HT1080 (cell line): Measurements from ENCODE around the gene WNT9A. TPM values are rescaled to one million over a fixed set of nuclear protein-coding genes. Genes with fewer than 3 reads are reported as not detected.
"Not testable (repeated sequence)": the region's sequence is repeated elsewhere in the genome, so short reads cannot be mapped to it uniquely, and the experiment has no call there.

Experiments
- DNase-seq: peaks from one replicate; pipeline ENCODE4 v3.0.0-alpha.2; 2015; ENCODE audit warnings: low read depth
- polyA plus RNA-seq, 2 experiments: library from polyadenylated mRNA; depleted of rRNA; stranded (reverse); fragments of >200 nt; gene quantifications; 2 replicates each; pipeline ENCODE4 v1.2.3, GENCODE V29; 2015
- total RNA-seq: library from RNA; depleted of rRNA; stranded (reverse); fragments of >200 nt; shearing (Covaris generic); gene quantifications from 2 replicates; pipeline ENCODE4 v1.2.3, GENCODE V29; 2014; rRNA removed

Gene WNT9A, protein sequence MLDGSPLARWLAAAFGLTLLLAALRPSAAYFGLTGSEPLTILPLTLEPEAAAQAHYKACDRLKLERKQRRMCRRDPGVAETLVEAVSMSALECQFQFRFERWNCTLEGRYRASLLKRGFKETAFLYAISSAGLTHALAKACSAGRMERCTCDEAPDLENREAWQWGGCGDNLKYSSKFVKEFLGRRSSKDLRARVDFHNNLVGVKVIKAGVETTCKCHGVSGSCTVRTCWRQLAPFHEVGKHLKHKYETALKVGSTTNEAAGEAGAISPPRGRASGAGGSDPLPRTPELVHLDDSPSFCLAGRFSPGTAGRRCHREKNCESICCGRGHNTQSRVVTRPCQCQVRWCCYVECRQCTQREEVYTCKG
- total RNA-seq: 0.33 and 0.68 TPM in 2 replicates
- polyA plus RNA-seq (2015; cell fraction: cytosol; rRNA removed): 0.41 and 0.52 TPM in 2 replicates
- 0.44 and 0.75 TPM in 2 replicates for polyA plus RNA-seq (2015; cell fraction: nucleus; rRNA removed)

DNA sequence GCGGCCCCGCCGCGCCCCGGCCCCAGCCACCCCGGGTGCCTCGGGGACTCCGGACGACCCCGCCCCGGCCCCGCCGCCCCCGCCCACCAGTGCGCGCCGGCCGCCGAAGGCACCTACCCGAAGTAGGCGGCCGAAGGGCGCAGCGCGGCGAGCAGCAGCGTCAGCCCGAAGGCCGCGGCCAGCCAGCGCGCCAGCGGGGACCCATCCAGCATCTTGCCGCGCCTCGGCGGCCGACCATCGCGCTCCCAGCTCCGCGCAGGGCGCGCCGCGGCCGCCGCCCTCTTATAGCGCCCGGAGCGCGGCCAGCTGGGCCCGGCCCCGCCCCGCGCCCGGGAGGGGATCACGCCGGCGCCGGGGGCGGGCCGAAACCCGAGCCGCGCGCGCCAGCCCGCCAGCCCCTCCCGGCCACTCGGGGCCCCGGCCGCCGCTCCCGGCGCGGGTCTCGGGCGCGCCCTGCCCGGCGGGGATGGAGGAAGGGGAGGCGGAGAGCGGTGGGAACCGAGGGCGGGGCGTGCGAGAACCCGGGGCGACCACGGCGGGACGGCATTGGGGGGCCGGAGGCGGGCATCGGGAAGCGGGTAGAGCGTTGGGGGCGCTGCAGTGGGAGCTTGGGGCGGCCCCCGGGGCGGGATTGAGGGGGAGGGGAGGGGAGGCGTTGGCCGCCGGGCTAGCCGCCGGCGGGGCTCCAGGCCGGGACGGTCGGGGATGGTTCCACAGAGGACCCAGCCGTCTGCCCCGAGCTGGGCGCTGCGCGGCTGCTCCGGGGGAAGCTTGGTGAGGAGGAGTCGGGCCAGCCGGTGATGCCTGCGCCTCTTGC is at the start of gene WNT9A:
Gene WNT9A, minus strand, starts transcription at position 257 of the 817 bp plus-strand sequence. Its CDS starts 45 bp downstream, at position 212.
- DNase-seq: no peak

DNA sequence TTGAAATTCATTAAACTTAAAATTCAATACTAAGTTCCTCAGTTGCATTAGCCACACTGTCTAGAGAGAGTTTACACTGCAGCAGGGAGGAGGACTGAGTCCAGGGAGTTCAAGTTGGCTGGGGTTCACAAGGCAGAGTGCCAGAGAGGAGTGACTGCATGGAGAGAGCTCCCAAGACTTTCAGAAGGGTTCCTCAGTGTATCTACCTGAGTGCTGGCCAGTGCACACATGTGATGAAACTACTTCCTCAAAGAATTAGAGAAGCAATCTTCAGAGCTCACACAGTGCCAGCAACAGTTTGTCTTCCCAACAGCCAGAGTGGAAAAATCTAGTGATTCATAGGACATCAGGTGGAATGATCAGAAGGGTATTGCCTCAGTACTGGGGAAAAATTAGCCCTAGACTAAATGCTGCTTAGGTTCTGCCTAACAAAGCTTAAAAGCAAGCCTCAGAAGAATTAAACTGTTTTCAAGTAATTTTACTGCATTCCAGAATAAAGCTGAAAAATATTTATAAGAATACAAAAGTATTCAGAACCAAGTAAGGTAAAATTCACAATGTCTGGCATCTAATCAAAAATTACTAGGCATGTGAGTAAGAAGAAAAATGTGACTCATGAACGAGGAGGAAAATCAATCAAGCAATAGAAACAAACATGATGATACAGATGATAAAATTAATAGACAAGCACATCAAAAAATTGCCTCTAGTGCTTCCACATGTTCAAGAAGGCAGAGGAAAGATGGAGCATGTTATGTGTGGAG is 48.6 kb upstream of the WNT9A start:
- no peak for DNase-seq

DNA sequence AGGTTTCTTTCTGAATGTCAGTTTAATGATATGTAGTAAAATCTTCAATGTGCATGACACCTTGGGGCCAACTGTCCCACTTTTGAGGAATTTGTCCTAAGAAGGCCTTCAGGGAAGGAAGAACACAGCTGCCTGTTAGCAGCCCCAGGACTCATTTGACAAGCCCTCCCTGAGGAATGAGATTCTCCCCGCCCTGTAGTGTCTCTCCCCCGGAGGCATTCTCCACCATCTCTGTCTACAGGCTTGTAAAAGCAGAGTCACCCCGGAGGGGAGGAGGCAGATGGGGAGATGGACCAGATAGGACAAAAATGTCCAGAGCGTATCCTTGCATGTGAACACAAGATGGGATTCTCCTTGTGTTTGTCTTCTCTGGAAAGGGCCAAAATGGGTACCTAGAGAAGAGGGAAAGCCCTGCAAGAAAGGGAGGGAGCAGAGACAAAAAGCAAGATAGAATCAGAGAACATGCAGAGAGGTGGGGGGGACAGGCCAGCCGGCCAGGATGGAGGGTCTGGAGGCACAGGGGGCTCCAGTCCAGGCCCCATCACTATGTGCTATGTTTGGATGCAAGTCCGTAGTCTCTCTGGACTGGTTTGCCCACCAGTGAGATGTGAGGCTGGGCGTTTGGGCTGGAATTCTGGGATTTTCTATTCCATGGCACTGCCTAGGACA is 47.0 kb upstream of the WNT9A start:
- DNase-seq: no peak

DNA sequence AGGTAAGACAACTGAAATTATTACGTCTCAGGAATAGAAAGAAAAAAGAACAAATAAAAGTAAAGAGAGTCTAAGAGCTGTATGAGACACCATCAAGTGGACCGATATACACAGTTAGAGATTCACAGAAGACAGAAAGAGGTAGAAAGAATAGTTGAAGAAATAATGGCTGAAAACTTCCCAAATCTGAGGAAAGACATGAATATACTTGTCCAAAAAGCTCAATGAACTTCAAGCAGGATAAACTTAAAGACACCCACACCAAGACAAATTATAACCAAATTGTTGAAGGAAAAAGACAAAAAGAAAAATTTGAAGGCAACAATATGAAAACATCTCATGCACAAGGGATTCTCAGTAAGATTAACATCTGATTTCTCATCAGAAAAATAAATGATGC is 39.4 kb upstream of the WNT9A start:
- no peak for DNase-seq

DNA sequence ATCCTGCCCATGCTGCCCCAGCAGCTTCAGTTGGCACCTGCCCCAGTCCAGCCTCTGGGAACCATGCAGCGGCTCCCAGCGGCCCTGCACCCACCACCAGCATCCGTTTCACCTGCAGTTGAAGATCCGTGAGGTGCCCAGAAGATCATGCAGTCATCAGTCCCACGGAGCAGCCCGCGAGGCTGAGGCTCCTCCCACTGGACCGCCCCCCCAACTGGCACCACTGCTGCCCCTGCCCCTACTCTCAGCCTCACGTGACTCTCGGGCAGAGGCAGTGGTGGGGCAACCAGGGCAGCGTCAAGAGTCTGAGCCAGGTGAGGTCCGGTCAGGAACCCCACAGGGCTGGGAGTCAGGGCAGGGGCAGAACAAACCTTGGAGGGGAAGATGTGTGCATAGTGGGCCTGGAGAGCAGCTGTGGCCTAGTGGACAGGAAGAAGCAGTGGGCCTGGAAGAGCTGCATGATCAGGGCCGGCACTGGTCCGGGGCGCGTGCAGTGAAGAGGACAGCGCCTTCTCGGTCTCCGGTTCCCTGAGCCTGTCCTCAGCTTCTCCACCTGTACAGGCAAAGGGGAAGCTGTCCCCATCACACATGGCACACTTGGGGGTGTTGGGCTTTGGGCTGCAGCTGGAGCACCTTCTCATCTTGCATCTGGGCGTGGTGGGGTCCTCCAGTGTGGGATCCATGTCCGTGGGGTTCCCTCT is 28.0 kb upstream of the WNT9A start:
- DNase-seq: not testable (repeated sequence)

DNA sequence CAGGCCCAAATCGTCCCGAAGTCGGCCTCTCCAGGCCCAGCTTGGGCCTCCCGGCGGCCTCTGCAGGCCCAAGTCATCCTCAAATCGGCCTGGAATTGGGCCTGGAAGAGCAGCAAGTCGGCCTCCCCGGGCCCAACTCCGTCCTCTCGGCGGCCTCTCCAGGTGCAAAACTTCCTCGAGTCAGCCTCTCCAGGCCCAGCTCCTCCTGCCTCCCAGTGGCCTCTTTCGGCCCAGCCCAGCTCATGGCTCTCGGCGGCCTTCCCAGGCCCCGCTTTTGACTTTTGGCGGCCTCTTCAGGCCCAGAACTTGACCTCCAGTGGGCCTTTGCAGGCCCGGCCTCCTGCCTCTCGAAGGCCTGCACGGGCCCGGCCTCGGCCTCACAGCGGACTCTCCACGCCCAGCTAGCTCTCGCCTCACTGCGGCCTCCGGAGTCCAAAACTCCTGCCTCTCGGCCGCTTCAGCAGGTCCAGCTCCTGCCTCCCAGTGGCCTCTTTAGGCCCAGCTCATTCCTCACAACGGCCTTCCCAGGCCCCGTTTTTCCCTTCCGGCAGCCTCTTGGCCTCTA is 26.1 kb upstream of the WNT9A start:
- DNase-seq: not testable (repeated sequence)

DNA sequence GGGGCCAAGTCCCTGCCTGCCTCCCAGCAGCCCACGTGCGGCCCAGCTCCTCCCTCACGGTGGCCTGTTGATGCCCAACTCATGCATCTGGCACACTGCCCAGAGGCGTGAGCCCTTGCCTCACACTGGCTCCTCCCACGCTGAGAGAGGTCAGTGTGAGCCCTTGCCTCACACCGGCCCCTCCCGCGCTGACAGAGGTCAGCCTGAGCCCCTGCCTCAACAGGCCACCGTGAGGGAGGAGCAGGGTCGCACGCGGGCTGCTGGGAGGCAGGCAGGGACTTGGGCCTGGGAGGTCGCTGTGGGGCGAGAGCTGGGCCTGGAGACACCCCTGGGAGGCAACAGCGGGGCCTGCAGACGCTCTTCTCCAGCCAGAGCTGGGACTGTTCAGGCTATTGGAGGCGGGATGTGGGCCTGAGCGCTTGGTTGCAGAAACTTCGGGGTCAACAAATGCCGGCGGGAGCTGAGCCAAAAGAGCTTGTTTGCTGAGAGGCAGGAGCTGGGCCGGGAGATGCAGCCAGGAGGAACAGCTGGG is 25.2 kb upstream of the WNT9A start:
- DNase-seq: not testable (repeated sequence)

DNA sequence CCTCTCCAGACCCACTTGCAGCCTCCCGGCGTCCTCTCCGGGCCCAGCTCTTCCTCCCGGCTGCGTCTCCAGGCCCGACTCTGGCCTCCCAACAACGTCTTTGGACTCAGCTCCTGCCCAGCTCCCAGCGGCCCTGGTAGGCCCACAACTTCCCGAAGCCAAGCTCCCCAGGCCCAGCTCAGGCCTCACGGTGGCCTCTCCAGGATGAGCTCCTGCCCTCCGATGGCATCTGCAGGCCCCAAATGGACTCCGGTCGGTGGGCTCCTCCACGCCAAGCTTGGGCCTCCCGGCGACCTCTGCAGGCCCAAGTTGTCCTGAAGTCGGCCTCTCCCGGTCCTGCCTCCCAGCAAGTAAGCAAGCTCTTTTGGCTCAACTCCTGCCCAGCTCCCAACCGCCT is 24.5 kb upstream of the WNT9A start:
- DNase-seq: not testable (repeated sequence)

DNA sequence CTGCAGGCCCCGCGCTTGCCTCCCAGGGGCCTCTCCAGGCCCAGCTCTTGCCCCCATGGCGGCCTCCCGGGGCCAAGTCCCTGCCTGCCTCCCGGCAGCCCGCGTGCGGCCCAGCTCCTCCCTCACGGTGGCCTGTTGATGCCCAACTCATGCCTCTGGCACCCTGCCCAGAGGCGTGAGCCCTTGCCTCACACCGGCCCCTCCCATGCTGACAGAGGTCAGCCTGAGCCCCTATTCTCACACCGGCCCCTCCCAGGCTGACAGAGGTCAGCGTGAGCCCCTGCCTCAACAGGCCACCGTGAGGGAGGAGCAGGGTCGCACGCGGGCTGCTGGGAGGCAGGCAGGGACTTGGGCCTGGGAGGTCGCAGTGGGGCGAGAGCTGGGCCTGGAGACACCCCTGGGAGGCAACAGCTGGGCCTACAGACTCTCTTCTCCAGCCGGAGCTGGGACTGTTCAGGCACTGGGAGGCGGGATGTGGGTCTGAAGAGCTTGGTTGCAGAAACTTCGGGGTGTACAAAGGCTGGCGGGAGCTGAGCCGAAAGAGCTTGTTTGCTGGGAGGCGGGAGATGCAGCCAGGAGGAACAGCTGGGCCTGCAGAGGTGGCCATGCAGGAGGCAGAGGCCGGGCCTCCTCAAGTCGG is 24.0 kb upstream of the WNT9A start:
- not testable (repeated sequence) for DNase-seq

DNA sequence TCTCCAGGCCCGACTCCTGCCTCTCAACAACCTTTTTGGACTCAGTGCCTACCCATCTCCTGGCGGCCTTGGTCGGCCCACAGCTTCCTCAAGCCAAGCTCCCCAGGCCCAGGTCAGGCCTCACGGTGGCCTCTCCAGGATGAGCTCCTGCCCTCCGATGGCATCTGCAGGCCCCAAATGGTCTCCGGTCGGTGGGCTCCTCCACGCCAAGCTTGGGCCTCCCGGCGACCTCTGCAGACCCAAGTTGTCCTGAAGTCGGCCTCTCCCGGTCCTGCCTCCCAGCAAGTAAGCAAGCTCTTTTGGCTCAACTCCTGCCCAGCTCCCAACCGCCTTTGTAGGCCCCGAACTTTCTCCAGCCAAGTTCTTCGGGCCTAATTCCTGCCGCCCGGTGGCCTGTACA is 23.5 kb upstream of the WNT9A start:
- DNase-seq: not testable (repeated sequence)

DNA sequence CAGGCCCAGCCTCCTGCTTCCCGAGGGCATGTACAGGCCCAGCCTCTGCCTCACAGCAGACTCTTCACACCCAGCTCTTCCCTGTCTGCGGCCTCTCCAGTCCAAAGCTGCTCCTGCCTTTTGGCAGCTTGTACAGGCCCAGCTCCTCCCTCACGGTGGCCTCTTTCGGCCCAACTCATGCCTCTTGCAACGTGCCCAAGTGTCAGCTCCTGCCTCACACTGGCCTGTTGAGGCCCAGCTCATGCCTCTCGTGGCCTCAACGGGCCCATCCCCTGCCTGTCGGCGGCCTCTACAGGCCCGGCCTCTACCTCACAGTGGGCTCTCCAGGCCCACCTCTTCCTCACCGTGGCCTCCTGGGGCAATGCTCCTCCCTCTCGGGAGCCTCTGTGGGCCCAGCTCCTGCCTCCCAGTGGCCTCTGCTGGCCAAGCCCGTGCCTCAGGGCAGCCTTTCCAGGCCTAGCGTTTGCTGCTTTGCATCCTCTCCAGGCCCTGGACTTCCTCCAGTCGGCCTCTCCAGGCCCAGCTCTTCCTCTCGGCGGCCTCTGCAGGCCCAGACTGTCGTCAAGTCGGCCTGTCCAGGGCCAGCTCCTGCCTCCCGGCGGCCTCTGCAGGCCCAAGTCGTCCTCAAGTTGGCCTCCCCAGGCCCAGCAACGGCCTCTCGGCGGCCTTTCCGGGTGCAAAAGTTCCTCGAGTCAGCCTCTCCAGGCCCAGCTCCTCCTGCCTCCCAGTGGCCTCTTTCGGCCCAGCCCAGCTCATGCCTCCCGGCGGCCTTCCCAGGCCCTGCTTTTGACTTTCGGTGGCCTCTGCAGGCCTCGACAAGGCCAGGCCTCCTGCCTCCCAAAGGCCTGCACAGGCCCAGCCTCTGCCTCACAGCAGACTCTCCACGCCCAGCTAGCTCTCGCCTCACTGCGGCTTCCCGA is 22.6 kb upstream of the WNT9A start:
- not testable (repeated sequence) for DNase-seq

DNA sequence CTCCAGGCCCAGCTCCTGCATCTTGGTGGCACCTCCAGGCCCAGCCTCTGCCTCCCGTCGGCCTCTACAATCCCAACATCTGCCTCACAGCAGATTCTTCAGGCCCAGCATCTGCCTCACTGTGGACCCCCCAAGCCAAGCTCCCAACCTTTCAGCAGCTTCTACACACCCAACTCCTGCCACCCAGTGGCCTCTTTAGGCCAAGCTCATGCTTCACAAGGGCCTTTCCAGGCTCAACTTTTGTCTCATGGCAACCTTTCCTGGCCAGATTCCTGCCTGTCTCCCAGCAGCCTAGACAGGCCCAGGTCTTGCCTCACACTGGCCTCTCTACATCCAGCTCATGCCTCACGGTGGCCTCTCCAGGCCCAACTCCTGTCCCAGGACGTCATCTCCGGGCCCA is 20.1 kb upstream of the WNT9A start:
- DNase-seq: not testable (repeated sequence)

DNA sequence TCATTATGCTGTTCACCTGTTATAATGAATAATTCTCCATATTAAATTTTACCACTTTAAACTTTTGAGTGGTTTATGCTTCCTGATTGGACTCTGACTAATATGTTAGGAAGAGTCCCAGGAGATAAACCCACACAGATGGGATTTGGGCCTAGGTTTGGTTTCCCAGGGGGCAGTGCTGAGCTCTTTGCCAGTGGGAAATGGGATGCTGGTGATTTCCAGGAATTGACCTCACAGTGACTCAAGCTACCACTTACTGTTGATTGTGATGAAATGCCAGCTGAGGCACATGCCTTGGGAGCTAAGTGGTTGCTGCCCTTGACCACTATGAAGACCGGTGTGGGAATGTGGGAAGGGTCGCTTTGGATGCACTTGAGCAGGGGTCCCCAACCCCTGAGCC is 19.0 kb upstream of the WNT9A start:
- peak; percentile 53 for DNase-seq

DNA sequence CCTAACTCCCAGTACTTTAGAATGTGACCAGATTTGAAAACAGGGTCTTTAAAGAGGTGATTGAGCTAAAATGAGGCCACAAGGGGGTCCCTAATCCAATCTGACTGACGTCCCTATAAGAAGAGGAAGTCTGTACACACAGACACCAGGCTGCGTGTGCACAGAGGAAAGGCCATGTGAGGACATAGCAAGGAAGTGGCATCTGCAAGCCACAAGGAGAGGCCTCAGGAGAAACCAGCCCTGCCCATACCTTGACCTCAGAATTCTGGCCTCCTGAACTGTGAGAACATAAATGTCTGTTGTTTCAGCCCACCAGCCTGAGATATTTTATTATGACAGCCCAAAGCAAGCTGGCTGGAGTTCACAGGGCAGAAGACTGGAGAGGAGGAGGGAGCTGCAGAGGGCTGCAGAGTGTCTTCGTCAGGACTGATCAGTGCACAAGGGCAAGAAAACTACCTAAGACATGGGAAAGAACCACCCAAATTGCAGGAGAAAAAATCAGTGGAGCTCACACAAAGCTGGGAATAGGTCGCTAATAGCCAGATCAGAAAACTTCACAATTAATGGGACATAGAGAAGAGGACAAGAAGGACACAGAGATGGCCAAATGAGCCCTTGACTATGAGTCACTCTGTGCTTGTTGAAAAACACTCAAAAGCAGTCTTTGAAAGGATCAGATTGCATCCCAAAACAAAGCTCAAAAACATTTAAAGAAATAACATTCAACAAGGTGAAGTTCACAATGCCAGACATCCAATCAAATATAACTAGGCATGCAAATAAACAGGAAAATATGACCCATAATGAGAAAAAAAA is 14.1 kb upstream of the WNT9A start:
- DNase-seq: no peak

DNA sequence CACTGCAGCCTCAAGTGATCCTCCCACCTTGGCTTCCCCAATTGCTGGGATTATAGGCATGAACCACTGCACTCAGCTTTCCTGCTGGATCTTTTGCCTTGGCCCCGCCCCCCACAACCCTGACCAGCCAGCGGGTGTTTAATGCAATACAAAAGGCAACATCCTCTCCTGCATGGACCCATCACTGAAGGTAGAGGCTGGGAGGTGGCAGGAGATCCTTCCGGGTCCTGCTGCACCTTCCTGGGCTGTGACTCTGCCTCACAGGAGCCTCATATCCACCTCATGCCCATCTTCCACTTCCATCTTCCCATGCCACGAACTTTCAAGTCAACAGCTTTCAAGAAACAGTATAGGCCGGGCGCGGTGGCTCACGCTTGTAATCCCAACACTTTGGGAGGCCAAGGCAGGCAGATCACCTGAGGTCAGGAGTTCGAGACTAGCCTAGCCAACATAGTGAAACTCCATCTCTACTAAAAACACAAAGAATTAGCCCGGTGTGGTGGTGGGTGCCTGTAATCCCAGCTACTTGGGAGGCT is 11.7 kb upstream of the WNT9A start:
- DNase-seq: no peak

DNA sequence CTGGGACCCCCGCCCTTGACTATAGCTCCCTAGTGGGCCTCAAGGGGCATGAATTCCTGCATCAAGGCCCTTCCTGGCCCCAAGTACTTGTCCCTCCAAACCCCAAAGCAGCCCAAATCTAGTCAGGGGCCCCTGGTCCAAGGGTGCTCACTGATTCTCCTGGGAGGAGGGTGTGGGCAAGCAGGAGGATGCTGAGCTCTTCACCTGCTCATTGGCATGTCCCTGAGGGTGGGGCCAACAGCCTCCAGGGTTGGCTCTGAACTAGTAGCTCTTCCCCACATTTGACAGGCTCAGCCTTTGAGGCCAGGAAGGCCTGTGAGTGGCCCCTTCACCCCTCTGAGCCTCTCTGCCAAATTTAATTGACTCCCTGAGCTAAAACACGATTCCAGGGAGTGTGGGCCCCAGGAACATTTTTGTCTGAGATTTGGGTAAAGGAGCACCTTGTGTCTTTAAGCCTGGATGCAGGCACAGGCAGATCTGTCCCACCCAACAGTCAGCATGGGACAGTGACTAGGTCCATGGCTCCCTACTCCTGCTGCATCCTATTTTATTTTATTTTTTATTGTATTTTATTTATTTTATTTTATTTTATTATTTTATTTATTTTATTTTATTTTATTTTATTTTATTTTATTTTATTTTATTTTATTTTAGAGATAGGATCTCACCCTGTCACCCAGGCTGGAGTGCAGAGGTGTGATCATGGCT is 11.0 kb upstream of the WNT9A start:
- DNase-seq: no peak
